Osteocyte (in vitro differentiated cells): ENCODE data around the gene EBPL. TPM values are rescaled to one million over a fixed set of nuclear protein-coding genes. Genes with fewer than 3 reads are reported as not detected.
"Not testable (repeated sequence)": the region's sequence is repeated elsewhere in the genome, so short reads cannot be mapped to it uniquely, and the experiment has no call there.

Experiments
- DNase-seq: peaks from one replicate; pipeline ENCODE4 v3.0.0; 2021; ENCODE audit warnings: mixed read lengths; ENCODE audit not compliant: unreplicated experiment; ENCODE audit errors: extremely low spot score
- H3K27ac Mint-ChIP-seq: one replicate; pipeline ENCODE4 v1.8.0; 2021; ENCODE audit warnings: mild to moderate bottlenecking, mixed read lengths; ENCODE audit not compliant: unreplicated experiment
- H3K27me3 Mint-ChIP-seq: one replicate; pipeline ENCODE4 v1.8.0; 2021; ENCODE audit warnings: mixed read lengths; ENCODE audit not compliant: unreplicated experiment
- H3K36me3 Mint-ChIP-seq: one replicate; pipeline ENCODE4 v1.8.0; 2021; ENCODE audit warnings: mixed read lengths; ENCODE audit not compliant: unreplicated experiment
- H3K4me1 Mint-ChIP-seq: one replicate; pipeline ENCODE4 v1.8.0; 2021; ENCODE audit warnings: mixed read lengths; ENCODE audit not compliant: unreplicated experiment
- H3K4me3 Mint-ChIP-seq: one replicate; pipeline ENCODE4 v1.8.0; 2021; ENCODE audit warnings: mild to moderate bottlenecking, moderate library complexity, mixed read lengths; ENCODE audit not compliant: unreplicated experiment
- H3K9me3 Mint-ChIP-seq: one replicate; pipeline ENCODE4 v1.8.0; 2021; ENCODE audit warnings: mixed read lengths; ENCODE audit not compliant: unreplicated experiment
- total RNA-seq: library from RNA; stranded (reverse); gene quantifications from 2 replicates; pipeline ENCODE4 v1.2.1, GENCODE V29; 2021
- TF ChIP-seq, protein P1 (sequence below): fragments of 200-600 bp; sonication (generic); IDR thresholded peaks from 2 replicates; pipeline ENCODE4 v1.5.0; 2021; ENCODE audit warnings: antibody characterized with exemption, mild to moderate bottlenecking, moderate library complexity

The EBPL gene
- total RNA-seq, 1 donor from 2014 or later: 33.7 TPM

DNA sequence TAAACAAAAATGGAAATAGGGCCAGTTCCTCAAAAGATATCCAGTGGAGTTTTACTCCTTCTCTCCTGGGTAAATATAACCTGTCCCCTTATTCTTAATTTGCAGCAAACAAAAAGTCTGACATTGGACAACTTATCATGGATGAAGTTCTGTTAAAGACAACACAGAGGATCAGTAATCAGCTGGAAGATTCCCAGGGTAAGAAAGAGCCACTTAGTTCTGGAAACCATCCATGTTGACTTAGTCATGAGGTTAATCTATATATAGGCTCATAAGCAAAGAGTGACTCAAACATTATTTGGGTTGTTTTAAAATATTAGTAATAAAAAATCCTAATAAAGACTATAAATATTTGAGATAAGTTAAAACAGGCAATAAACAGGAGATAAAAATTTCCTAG lies 40.5 kb upstream of the EBPL start:
- Mint-ChIP-seq H3K27me3 (no peaks in the 10 kb centered on the region), H3K36me3 (peaks cover 23% of the 10 kb centered on the region), H3K4me3 (no peak overlapping the region), H3K27ac (no peak overlapping the region), H3K4me1 (peaks cover 7% of the 10 kb centered on the region), H3K9me3 (no peaks in the 10 kb centered on the region)
- TF ChIP-seq, protein P1, sequence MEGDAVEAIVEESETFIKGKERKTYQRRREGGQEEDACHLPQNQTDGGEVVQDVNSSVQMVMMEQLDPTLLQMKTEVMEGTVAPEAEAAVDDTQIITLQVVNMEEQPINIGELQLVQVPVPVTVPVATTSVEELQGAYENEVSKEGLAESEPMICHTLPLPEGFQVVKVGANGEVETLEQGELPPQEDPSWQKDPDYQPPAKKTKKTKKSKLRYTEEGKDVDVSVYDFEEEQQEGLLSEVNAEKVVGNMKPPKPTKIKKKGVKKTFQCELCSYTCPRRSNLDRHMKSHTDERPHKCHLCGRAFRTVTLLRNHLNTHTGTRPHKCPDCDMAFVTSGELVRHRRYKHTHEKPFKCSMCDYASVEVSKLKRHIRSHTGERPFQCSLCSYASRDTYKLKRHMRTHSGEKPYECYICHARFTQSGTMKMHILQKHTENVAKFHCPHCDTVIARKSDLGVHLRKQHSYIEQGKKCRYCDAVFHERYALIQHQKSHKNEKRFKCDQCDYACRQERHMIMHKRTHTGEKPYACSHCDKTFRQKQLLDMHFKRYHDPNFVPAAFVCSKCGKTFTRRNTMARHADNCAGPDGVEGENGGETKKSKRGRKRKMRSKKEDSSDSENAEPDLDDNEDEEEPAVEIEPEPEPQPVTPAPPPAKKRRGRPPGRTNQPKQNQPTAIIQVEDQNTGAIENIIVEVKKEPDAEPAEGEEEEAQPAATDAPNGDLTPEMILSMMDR: no peak
- no peak for DNase-seq

DNA sequence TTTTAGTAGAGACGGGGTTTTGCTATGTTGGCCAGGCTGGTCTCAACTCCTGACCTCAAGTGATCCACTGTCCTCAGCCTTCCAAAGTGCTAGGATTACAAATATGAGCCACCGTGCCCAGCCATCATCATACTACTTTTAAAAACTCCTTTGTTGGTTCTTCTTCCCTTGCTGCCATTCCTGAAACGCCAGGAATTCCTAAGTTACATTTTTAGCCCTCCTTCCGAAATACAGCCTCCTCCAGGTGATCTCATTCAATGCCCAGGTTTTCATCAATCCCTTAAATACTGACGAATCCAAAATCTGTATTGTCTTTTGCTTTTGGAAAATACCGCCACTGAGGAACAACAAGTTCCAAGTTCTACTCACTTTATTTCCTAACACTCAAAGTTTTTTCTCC lies 25.3 kb upstream of the EBPL start:
- H3K27ac Mint-ChIP-seq: no peak overlapping the region
- no peaks in the 10 kb centered on the region for H3K27me3 Mint-ChIP-seq
- DNase-seq: no peak
- H3K9me3 Mint-ChIP-seq: peaks cover 20% of the 10 kb centered on the region
- H3K36me3 Mint-ChIP-seq: peaks cover 58% of the 10 kb centered on the region
- H3K4me3 Mint-ChIP-seq: no peak overlapping the region
- TF ChIP-seq, protein P1: no peak
- H3K4me1 Mint-ChIP-seq: no peaks in the 10 kb centered on the region

DNA sequence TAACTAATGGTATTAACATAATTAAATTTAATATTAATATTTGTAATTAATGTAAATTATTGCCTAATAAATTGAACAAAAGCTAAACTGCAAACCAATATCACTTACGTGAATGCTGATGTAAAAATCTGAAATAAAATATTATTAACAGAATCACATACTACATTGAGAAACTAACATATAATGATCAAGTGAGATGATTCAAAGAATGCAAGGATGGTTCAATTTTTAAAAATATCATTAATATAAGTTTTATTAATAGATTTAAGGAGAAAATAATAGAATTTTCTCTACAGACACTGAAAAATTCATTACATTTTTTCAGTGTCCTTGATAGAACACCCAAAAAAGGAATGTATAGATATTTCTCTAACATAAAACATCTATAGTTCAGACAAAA lies 23.5 kb upstream of the EBPL start:
- Mint-ChIP-seq H3K9me3 (peaks cover 20% of the 10 kb centered on the region), H3K36me3 (peaks cover 58% of the 10 kb centered on the region), H3K4me3 (no peak overlapping the region), H3K27ac (no peak overlapping the region), H3K27me3 (no peaks in the 10 kb centered on the region), H3K4me1 (no peaks in the 10 kb centered on the region)
- no peak for DNase-seq
- TF ChIP-seq, protein P1: no peak

DNA sequence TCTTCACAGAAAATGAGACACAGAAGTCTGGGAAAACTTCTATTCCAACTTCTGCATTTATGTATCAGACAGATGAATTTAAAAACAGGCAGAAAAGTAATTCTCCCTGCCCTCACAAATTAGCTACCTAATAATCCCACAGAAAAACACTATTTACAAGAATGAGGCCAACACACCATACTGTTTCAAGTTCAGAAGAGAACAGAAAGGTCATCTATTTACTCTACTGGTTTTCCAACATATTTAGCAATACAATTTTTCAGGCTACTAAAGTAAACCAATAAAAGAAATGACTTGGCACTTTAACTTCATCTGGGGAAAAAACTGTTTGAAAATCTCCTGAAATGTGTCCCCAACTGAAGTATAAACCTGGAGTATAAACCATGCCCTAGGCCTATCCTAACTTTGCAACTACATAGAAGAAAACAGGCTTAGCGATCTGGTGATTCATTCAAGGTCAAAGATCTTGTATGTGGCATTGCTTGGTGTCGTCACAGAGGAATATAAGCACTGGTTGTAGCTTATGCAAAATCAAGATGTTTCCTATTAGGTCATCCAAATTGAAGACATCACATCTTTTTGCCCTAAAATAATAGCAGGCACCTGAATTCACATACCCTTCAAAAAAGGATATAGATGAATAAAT lies 20.1 kb upstream of the EBPL start:
- no peak for DNase-seq
- H3K27ac Mint-ChIP-seq: peak overlapping the region; percentile 52
- TF ChIP-seq, protein P1: no peak
- no peak overlapping the region for H3K4me3 Mint-ChIP-seq
- no peaks in the 10 kb centered on the region for H3K27me3 Mint-ChIP-seq
- H3K4me1 Mint-ChIP-seq: no peaks in the 10 kb centered on the region
- peaks cover 51% of the 10 kb centered on the region for H3K36me3 Mint-ChIP-seq
- peaks cover 15% of the 10 kb centered on the region for H3K9me3 Mint-ChIP-seq

DNA sequence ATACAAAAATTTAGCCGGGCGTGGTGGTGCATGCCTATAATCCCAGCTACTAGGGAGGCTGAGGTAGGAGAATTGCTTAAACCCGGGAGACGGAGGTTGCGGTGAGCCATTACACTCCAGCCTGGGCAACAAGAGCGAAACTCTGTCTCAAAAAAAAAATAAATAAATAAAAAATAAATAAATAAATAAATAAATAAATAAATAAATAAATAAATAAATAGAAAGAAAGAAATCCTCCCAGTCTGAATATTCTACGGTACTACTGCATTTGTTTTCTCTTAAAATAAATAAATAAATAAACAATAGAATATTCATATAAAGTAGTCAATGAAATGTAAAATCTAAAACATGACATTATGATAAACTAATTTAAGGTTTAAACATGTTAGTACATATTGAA lies 13.0 kb upstream of the EBPL start:
- H3K36me3 Mint-ChIP-seq: peaks cover 44% of the 10 kb centered on the region
- H3K9me3 Mint-ChIP-seq, H3K27ac Mint-ChIP-seq: not testable (repeated sequence)

More for the DNA sequence above, 13.0 kb upstream of the EBPL start:
- not testable (repeated sequence) for DNase-seq, H3K27me3 Mint-ChIP-seq, H3K4me3 Mint-ChIP-seq, H3K4me1 Mint-ChIP-seq
